Naive B cell (primary cell): ENCODE measurements around the gene BCAM. TPM values are rescaled to one million over a fixed set of nuclear protein-coding genes. Genes with fewer than 3 reads are reported as not detected.
"Not testable (repeated sequence)": the region's sequence is repeated elsewhere in the genome, so short reads cannot be mapped to it uniquely, and the experiment has no call there.

Experiments used
- ATAC-seq, 2 donors: fragments of 150-1000 bp; cut with Tn5 transposase; 2 replicates each; pipeline ENCODE4 v1.10.0; 2021; ENCODE audit warnings: low read depth in 2 of 2, mild to moderate bottlenecking in 2 of 2, moderate library complexity in 2 of 2
- DNase-seq: peaks from one replicate; pipeline ENCODE4 v3.0.0; 2022
- H3K27ac Mint-ChIP-seq, 6 donors: one replicate each; pipeline ENCODE4 v1.8.0; 2020 to 2022; ENCODE audit warnings: mild to moderate bottlenecking in 6 of 6, mixed read lengths in 6 of 6, moderate library complexity in 5 of 6, inconsistent platforms in 2 of 6
- H3K27me3 Mint-ChIP-seq, 3 donors: one replicate each; pipeline ENCODE4 v1.8.0; 2021 to 2022; ENCODE audit warnings: mixed read lengths in 3 of 3, mild to moderate bottlenecking in 1 of 3
- H3K36me3 Mint-ChIP-seq, 2 donors: one replicate each; pipeline ENCODE4 v1.8.0; 2020 to 2022; ENCODE audit warnings: mixed read lengths in 2 of 2, inconsistent platforms in 1 of 2, mild to moderate bottlenecking in 1 of 2
- H3K4me1 Mint-ChIP-seq, 3 donors: one replicate each; pipeline ENCODE4 v1.8.0; 2020 to 2022; ENCODE audit warnings: mixed read lengths in 3 of 3, inconsistent platforms in 1 of 3, mild to moderate bottlenecking in 1 of 3, moderate library complexity in 1 of 3
- H3K4me3 Mint-ChIP-seq, 8 donors: one replicate each; pipeline ENCODE4 v1.8.0; 2020 to 2022; ENCODE audit warnings: mild to moderate bottlenecking in 8 of 8, mixed read lengths in 8 of 8, moderate library complexity in 8 of 8, inconsistent platforms in 2 of 8
- H3K9me3 Mint-ChIP-seq, 7 donors: one replicate each; pipeline ENCODE4 v1.8.0; 2020 to 2022; ENCODE audit warnings: mixed read lengths in 7 of 7, mild to moderate bottlenecking in 5 of 7, inconsistent platforms in 2 of 7, moderate library complexity in 1 of 7
- polyA plus RNA-seq, 6 donors: library from polyadenylated mRNA; unstranded; fragments of 300-500 nt; fragmentation: Illumina TruSeq; gene quantifications; one replicate each; pipeline ENCODE4 v1.2.3, GENCODE V29; 2021; ENCODE audit warnings: low read depth in 6 of 6

Gene BCAM
- polyA plus RNA-seq = not detected

GRCh38 chr19:44808463-44809371 lies at the start of gene BCAM:
TSS of gene BCAM (plus strand) at chr19:44809103. CDS start at chr19:44809125, 22 bp downstream.
- peak; percentile 51 to 53 for ATAC-seq
- peak within 1 kb of the TSS in 7 of 8 donors; percentile 9 to 87 (median 66) for H3K4me3 Mint-ChIP-seq
- peaks cover 0 to 3% (median 0%) of the 10 kb centered on the region in 7 donors for H3K9me3 Mint-ChIP-seq
- peaks cover 11 to 53% (median 33%) of the 10 kb centered on the region in 3 donors for H3K27me3 Mint-ChIP-seq
- no peaks in the 10 kb centered on the region for H3K36me3 Mint-ChIP-seq
- DNase-seq = no peak
- peak within 1 kb of the TSS in 2 of 6 donors; percentile 31 to 93 for H3K27ac Mint-ChIP-seq
- peaks cover 7 to 11% (median 10%) of the 10 kb centered on the region in 3 donors for H3K4me1 Mint-ChIP-seq

GRCh38 chr19:44762038-44762437 lies 46.9 kb upstream of the BCAM start:
- Mint-ChIP-seq H3K4me3 (no peak overlapping the region), H3K9me3 (peaks cover 0 to 1% (median 0%) of the 10 kb centered on the region in 7 donors), H3K36me3 (peaks cover 0 to 6% of the 10 kb centered on the region in 2 donors), H3K4me1 (peaks cover 4 to 31% (median 6%) of the 10 kb centered on the region in 3 donors), H3K27ac (peak overlapping the region in 1 of 6 donors; percentile 54), H3K27me3 (no peaks in the 10 kb centered on the region)
- ATAC-seq (peak in 1 of 2 donors; percentile 21), DNase-seq (no peak)

- DNase-seq = no peak
- Mint-ChIP-seq H3K27me3 (no peaks in the 10 kb centered on the region), H3K36me3 (no peaks in the 10 kb centered on the region), H3K9me3 (peaks cover 0 to 3% (median 0%) of the 10 kb centered on the region in 7 donors), H3K4me1 (peaks cover 8 to 46% (median 26%) of the 10 kb centered on the region in 3 donors), H3K4me3 (no peak overlapping the region), H3K27ac (peak overlapping the region in 1 of 6 donors; percentile 52)
- no peak for ATAC-seq
Measured at GRCh38 chr19:44765033-44765948, 43.6 kb upstream of the BCAM start.

GRCh38 chr19:44765949-44766335 lies 43.0 kb upstream of the BCAM start:
- H3K4me1 Mint-ChIP-seq = peaks cover 8 to 46% (median 31%) of the 10 kb centered on the region in 3 donors
- no peaks in the 10 kb centered on the region for H3K27me3 Mint-ChIP-seq
- no peak overlapping the region for H3K4me3 Mint-ChIP-seq
- ATAC-seq (no peak), DNase-seq (no peak)
- peaks cover 0 to 3% (median 0%) of the 10 kb centered on the region in 7 donors for H3K9me3 Mint-ChIP-seq
- H3K36me3 Mint-ChIP-seq = no peaks in the 10 kb centered on the region
- H3K27ac Mint-ChIP-seq = peak overlapping the region in 1 of 6 donors; percentile 24

- Mint-ChIP-seq H3K4me1 (peaks cover 12 to 41% (median 32%) of the 10 kb centered on the region in 3 donors), H3K36me3 (no peaks in the 10 kb centered on the region), H3K4me3 (no peak overlapping the region), H3K9me3 (peaks cover 0 to 3% (median 0%) of the 10 kb centered on the region in 7 donors), H3K27me3 (no peaks in the 10 kb centered on the region), H3K27ac (peak overlapping the region in 2 of 6 donors; percentile 12 to 67)
- DNase-seq = no peak
- ATAC-seq = no peak
Measured at GRCh38 chr19:44767295-44768180, 41.4 kb upstream of the BCAM start.

GRCh38 chr19:44770550-44771257 lies 38.2 kb upstream of the BCAM start:
- ATAC-seq (peak; percentile 97 to 98), DNase-seq (peak; percentile 98)
- peaks cover 8 to 32% (median 26%) of the 10 kb centered on the region in 3 donors for H3K4me1 Mint-ChIP-seq
- H3K36me3 Mint-ChIP-seq = no peaks in the 10 kb centered on the region
- peak overlapping the region; percentile 10 to 84 (median 75) for H3K4me3 Mint-ChIP-seq
- H3K27me3 Mint-ChIP-seq = no peaks in the 10 kb centered on the region
- H3K9me3 Mint-ChIP-seq = peaks cover 0 to 3% (median 0%) of the 10 kb centered on the region in 7 donors
- H3K27ac Mint-ChIP-seq = peak overlapping the region; percentile 65 to 98 (median 96)

- H3K9me3 Mint-ChIP-seq, ATAC-seq, H3K27me3 Mint-ChIP-seq, H3K36me3 Mint-ChIP-seq, H3K27ac Mint-ChIP-seq, H3K4me3 Mint-ChIP-seq, DNase-seq: not testable (repeated sequence)
- peaks cover 8 to 32% (median 25%) of the 10 kb centered on the region in 3 donors for H3K4me1 Mint-ChIP-seq
Measured at GRCh38 chr19:44772144-44772543, 36.8 kb upstream of the BCAM start.

GRCh38 chr19:44772959-44773358 lies 35.9 kb upstream of the BCAM start:
- ATAC-seq (no peak), DNase-seq (no peak)
- peaks cover 0 to 2% (median 0%) of the 10 kb centered on the region in 7 donors for H3K9me3 Mint-ChIP-seq
- H3K36me3 Mint-ChIP-seq = no peaks in the 10 kb centered on the region
- H3K27me3 Mint-ChIP-seq = no peaks in the 10 kb centered on the region
- H3K27ac Mint-ChIP-seq = no peak overlapping the region
- peaks cover 8 to 24% (median 17%) of the 10 kb centered on the region in 3 donors for H3K4me1 Mint-ChIP-seq
- no peak overlapping the region for H3K4me3 Mint-ChIP-seq

- Mint-ChIP-seq H3K4me1 (peaks cover 2 to 7% (median 4%) of the 10 kb centered on the region in 3 donors), H3K27ac (no peak overlapping the region), H3K36me3 (no peaks in the 10 kb centered on the region), H3K27me3 (peaks cover 0 to 7% (median 5%) of the 10 kb centered on the region in 3 donors), H3K9me3 (no peaks in the 10 kb centered on the region), H3K4me3 (peak overlapping the region in 1 of 8 donors; percentile 29)
- no peak for DNase-seq
- no peak for ATAC-seq
Measured at GRCh38 chr19:44775676-44776240, 33.1 kb upstream of the BCAM start.

- ATAC-seq = no peak
- Mint-ChIP-seq H3K9me3 (no peaks in the 10 kb centered on the region), H3K27me3 (peaks cover 0 to 7% (median 5%) of the 10 kb centered on the region in 3 donors), H3K4me1 (peaks cover 0 to 4% (median 3%) of the 10 kb centered on the region in 3 donors), H3K27ac (no peak overlapping the region), H3K4me3 (peak overlapping the region in 1 of 8 donors; percentile 37), H3K36me3 (no peaks in the 10 kb centered on the region)
- DNase-seq = no peak
Measured at GRCh38 chr19:44776402-44777096, 32.4 kb upstream of the BCAM start.

- Mint-ChIP-seq H3K9me3 (no peaks in the 10 kb centered on the region), H3K27ac (peak within 1 kb of the TSS in 1 of 6 donors; percentile 49)
Measured at GRCh38 chr19:44777715-44778347, 31.1 kb upstream of the BCAM start, which contains the start of gene CBLC. TSS of gene CBLC (plus strand) at chr19:44777890. CDS start at chr19:44777932, 42 bp downstream.

More at GRCh38 chr19:44777715-44778347, 31.1 kb upstream of the BCAM start, which contains the start of gene CBLC:
- DNase-seq (no peak), ATAC-seq (no peak)
- Mint-ChIP-seq H3K4me1 (peaks cover 0 to 4% (median 2%) of the 10 kb centered on the region in 3 donors), H3K36me3 (no peaks in the 10 kb centered on the region), H3K4me3 (peak within 1 kb of the TSS in 2 of 8 donors; percentile 35 to 37), H3K27me3 (peaks cover 0 to 11% (median 5%) of the 10 kb centered on the region in 3 donors)
